ENCODE measurements around the gene TRIM77. TPM values are rescaled to one million over a fixed set of nuclear protein-coding genes. Genes with fewer than 3 reads are reported as not detected.
"Not testable (repeated sequence)": the region's sequence is repeated elsewhere in the genome, so short reads cannot be mapped to it uniquely, and the experiment has no call there.

The TRIM77 gene
- polyA plus RNA-seq, 1 of the 3 experiments (the other 2 are of a cell fraction), result not detected

GRCh38 chr11:89736566-89736965 is 26.5 kb downstream of the TRIM77 start:
- no peaks in the 10 kb centered on the region for H3K9me3 ChIP-seq
- no peaks in the 10 kb centered on the region for H3K4me1 ChIP-seq (ENCODE audit: control insufficient read depth in 1 of 2, insufficient read depth in 2 of 2, low read depth in 1 of 2, low read length in 1 of 2)
- POLR2A ChIA-PET, result no interaction called here
- no peak overlapping the region for H3K27ac ChIP-seq (ENCODE audit: low read depth in 2 of 2, low read length in 1 of 2)
- no peak overlapping the region for H3K4me3 ChIP-seq (ENCODE audit: low read depth in 2 of 2, low read length in 1 of 2)
- no peaks in the 10 kb centered on the region for H3F3A ChIP-seq (replicated peaks; ENCODE audit: insufficient read depth)
- H3K9ac ChIP-seq, result no peak overlapping the region
- no peak overlapping the region for H2AFZ ChIP-seq (ENCODE audit: low read depth)
- no peaks in the 10 kb centered on the region for H3K9me2 ChIP-seq
- no peak for DNase-seq
- H3K4me2 ChIP-seq, result no peak overlapping the region
- H3K79me2 ChIP-seq (ENCODE audit: insufficient read depth), result no peaks in the 10 kb centered on the region
- CTCF ChIA-PET, result no interaction called here
- no peak for TF ChIP-seq JUND (IDR thresholded peaks at IDR 0.05)
- no peak for TF ChIP-seq ELF1 (IDR thresholded peaks at IDR 0.05)
- no peaks in the 10 kb centered on the region for H3K27me3 ChIP-seq (ENCODE audit: insufficient read depth)
- H4K20me1 ChIP-seq (ENCODE audit: insufficient read depth), result no peaks in the 10 kb centered on the region
- WGBS (ENCODE audit: low lambda C conversion rate), result 33% methylated on average over 1 of the region's 1 CpG
- H3K36me3 ChIP-seq (replicated peaks in 1 of 2; ENCODE audit: control insufficient read depth in 1 of 2, insufficient read depth in 2 of 2, low read length in 1 of 2), result no peaks in the 10 kb centered on the region

DNA sequence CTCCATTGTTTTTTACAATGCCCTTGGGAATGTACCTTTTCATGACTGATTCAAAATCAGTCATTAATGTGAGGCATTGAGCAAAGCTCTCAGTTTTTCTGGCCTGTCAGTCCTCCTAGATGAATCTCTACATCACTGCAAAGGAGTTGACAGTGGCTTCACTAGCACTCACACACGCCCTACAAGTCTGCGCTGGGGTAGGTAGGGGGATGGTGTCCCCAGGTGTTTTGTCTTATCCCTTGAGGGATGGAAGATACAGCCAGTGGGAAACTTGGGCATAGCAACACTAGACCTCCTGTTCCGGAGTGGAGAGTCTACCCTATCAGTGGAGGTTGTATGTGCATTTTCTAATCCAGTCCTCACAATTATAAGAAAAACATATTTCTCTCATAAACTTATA is 27.0 kb downstream of the TRIM77 start:
- Histone ChIP-seq H3K4me3 (ENCODE audit: low read depth in 2 of 2, low read length in 1 of 2) (no peak overlapping the region), H3K9me3 (no peaks in the 10 kb centered on the region), H3F3A (replicated peaks; ENCODE audit: insufficient read depth) (no peaks in the 10 kb centered on the region), H3K36me3 (replicated peaks in 1 of 2; ENCODE audit: control insufficient read depth in 1 of 2, insufficient read depth in 2 of 2, low read length in 1 of 2) (no peaks in the 10 kb centered on the region), H3K9ac (no peak overlapping the region), H2AFZ (ENCODE audit: low read depth) (no peak overlapping the region), H4K20me1 (ENCODE audit: insufficient read depth) (no peaks in the 10 kb centered on the region), H3K79me2 (ENCODE audit: insufficient read depth) (no peaks in the 10 kb centered on the region), H3K4me1 (ENCODE audit: control insufficient read depth in 1 of 2, insufficient read depth in 2 of 2, low read depth in 1 of 2, low read length in 1 of 2) (no peaks in the 10 kb centered on the region), H3K27me3 (ENCODE audit: insufficient read depth) (no peaks in the 10 kb centered on the region), H3K27ac (ENCODE audit: low read depth in 2 of 2, low read length in 1 of 2) (no peak overlapping the region), H3K9me2 (no peaks in the 10 kb centered on the region), H3K4me2 (no peak overlapping the region)
- CTCF ChIA-PET, result no interaction called here
- no peak for DNase-seq
- no peak for TF ChIP-seq MEF2A (IDR thresholded peaks at IDR 0.05; ENCODE audit: borderline replicate concordance, low read depth)
- no peak for TF ChIP-seq ZBTB33 (IDR thresholded peaks at IDR 0.05; ENCODE audit: borderline replicate concordance, low read depth)
- TF ChIP-seq EP300 (IDR thresholded peaks at IDR 0.05; ENCODE audit: borderline replicate concordance in 1 of 2, low read depth in 1 of 2, low read length in 1 of 2), result no peak
- TF ChIP-seq NRF1 (IDR thresholded peaks at IDR 0.05; ENCODE audit: low read depth, low read length), result no peak
- no peak for TF ChIP-seq TEAD4 (IDR thresholded peaks at IDR 0.05; ENCODE audit: borderline replicate concordance, insufficient read depth)
- no peak for TF ChIP-seq IRF3 (IDR thresholded peaks at IDR 0.05; ENCODE audit: low read depth, low read length)
- no peak for TF ChIP-seq JUND (IDR thresholded peaks at IDR 0.05)
- no peak for TF ChIP-seq NFIC (IDR thresholded peaks at IDR 0.05; ENCODE audit: borderline replicate concordance)
- TF ChIP-seq FOSL2 (IDR thresholded peaks at IDR 0.05; ENCODE audit: borderline replicate concordance, low read depth), result no peak
- TF ChIP-seq RCOR1 (IDR thresholded peaks at IDR 0.05; ENCODE audit: low read length), result no peak
- TF ChIP-seq TCF12 (IDR thresholded peaks at IDR 0.05), result no peak
- no peak for TF ChIP-seq SIN3A (IDR thresholded peaks at IDR 0.05; ENCODE audit: borderline replicate concordance, low read depth, low read length)
- no peak for TF ChIP-seq FOXM1 (IDR thresholded peaks at IDR 0.05; ENCODE audit: low read depth)
- no peak for TF ChIP-seq CTCF (IDR thresholded peaks at IDR 0.05)
- TF ChIP-seq SMC3 (IDR thresholded peaks at IDR 0.05; ENCODE audit: low read depth, low read length), result no peak
- no peak for TF ChIP-seq FOXJ3 (CRISPR knock-in tag; IDR thresholded peaks at IDR 0.05)
- no peak for TF ChIP-seq MXI1 (IDR thresholded peaks at IDR 0.05; ENCODE audit: low read depth, low read length)
- 43% methylated on average over 3 of the region's 3 CpGs for WGBS (ENCODE audit: low lambda C conversion rate)
- POLR2A ChIA-PET, result no interaction called here

- H3K4me2 ChIP-seq; H3K79me2 ChIP-seq (ENCODE audit: insufficient read depth); DNase-seq; H3K36me3 ChIP-seq (replicated peaks in 1 of 2; ENCODE audit: control insufficient read depth in 1 of 2, insufficient read depth in 2 of 2, low read length in 1 of 2); H2AFZ ChIP-seq (ENCODE audit: low read depth); H3K9me2 ChIP-seq; H3K4me3 ChIP-seq (ENCODE audit: low read depth in 2 of 2, low read length in 1 of 2); H3K9me3 ChIP-seq; H3K4me1 ChIP-seq (ENCODE audit: control insufficient read depth in 1 of 2, insufficient read depth in 2 of 2, low read depth in 1 of 2, low read length in 1 of 2); H4K20me1 ChIP-seq (ENCODE audit: insufficient read depth); H3K27me3 ChIP-seq (ENCODE audit: insufficient read depth); H3K9ac ChIP-seq; H3K27ac ChIP-seq (ENCODE audit: low read depth in 2 of 2, low read length in 1 of 2); POLR2A ChIA-PET; CTCF ChIA-PET; H3F3A ChIP-seq (replicated peaks; ENCODE audit: insufficient read depth): not testable (repeated sequence)
- WGBS (ENCODE audit: low lambda C conversion rate), result 29% methylated on average over 7 of the region's 7 CpGs
Measured at GRCh38 chr11:89741406-89741805, 31.3 kb downstream of the TRIM77 start.

Measured in SK-N-SH (cell line).